GM12878 (cell line): Measurements from ENCODE around the gene SLC5A2. TPM values are rescaled to one million over a fixed set of nuclear protein-coding genes. Genes with fewer than 3 reads are reported as not detected.

Experiments used
- ATAC-seq: fragments of 200-7000 bp; cut with Tn5 transposase; 3 replicates; pipeline ENCODE4 v1.9.1; 2020; ENCODE audit warnings: mild to moderate bottlenecking, moderate library complexity
- BruUV-seq: library from RNA; stranded (reverse); fragments of 400-500 nt; replicated peaks from 2 replicates; lab custom pipeline; 2021; lab: Mats Ljungman, UMichigan
- CTCF ChIA-PET: fragments of 300-600 bp; sonication (Branson Sonifier 250); formaldehyde crosslinking; extraction: SDS; loops from one replicate; lab custom pipeline; 2021; ENCODE audit warnings: inconsistent platforms; lab: Yijun Ruan, JAX
- POLR2A ChIA-PET: fragments of 350-600 bp; formaldehyde crosslinking; extraction: SDS; loops from one replicate; lab custom pipeline; 2021; ENCODE audit warnings: inconsistent platforms; lab: Charles Lee
- RAD21 ChIA-PET: fragments of 300-600 bp; sonication (Branson Sonifier 250); formaldehyde crosslinking; loops from one replicate; lab custom pipeline; 2023; ENCODE audit warnings: antibody characterized with exemption; ENCODE audit not compliant: unreplicated experiment; lab: Charles Lee
- SMC1A ChIA-PET: fragments of 300-600 bp; sonication (Branson Sonifier 250); formaldehyde crosslinking; loops from one replicate; lab custom pipeline; 2023; ENCODE audit not compliant: unreplicated experiment, uncharacterized antibody; lab: Charles Lee
- DNase-seq: peaks from one replicate; pipeline ENCODE4 v3.0.0-alpha.2; 2011; ENCODE audit warnings: low read depth, low spot score
- FAIRE-seq: peaks from 3 replicates; lab custom pipeline; 2011; peaks lifted over from hg19 to GRCh38; lab: Jason Lieb, UNC
- H2AFZ ChIP-seq: 2 replicates; pipeline ENCODE4 v1.6.0; 2011; ENCODE audit warnings: low read depth, low read length, control low read depth; ENCODE audit not compliant: control insufficient read depth
- H3K27ac ChIP-seq: 2 replicates; pipeline ENCODE4 v1.5.1; 2011; ENCODE audit warnings: control low read depth; ENCODE audit not compliant: control insufficient read depth, insufficient read depth
- H3K27me3 ChIP-seq, 2 experiments: replicated peaks in 1 of 2; 2 replicates each; pipeline versions ENCODE4 v1.6.0 to v1.6.1; 2011; ENCODE audit warnings: low read length in 1 of 2; ENCODE audit not compliant: control insufficient read depth in 2 of 2, insufficient read depth in 2 of 2
- H3K36me3 ChIP-seq, 2 experiments: 2 replicates each; pipeline ENCODE4 v1.5.1; 2011; ENCODE audit warnings: low read length in 1 of 2; ENCODE audit not compliant: control insufficient read depth in 2 of 2, insufficient read depth in 2 of 2
- H3K4me1 ChIP-seq: 2 replicates; pipeline ENCODE4 v1.6.1; 2011; ENCODE audit warnings: mild to moderate bottlenecking, low read length, moderate library complexity, mixed read lengths; ENCODE audit not compliant: control insufficient read depth, insufficient read depth
- H3K4me2 ChIP-seq: 2 replicates; pipeline ENCODE4 v1.6.0; 2011; ENCODE audit warnings: control low read depth; ENCODE audit not compliant: control insufficient read depth, insufficient read depth
- H3K4me3 ChIP-seq: fragments of 200-600 bp; sonication (generic); 2 replicates; pipeline ENCODE4 v1.5.1; 2016
- H3K79me2 ChIP-seq: 2 replicates; pipeline ENCODE4 v1.6.0; 2011; ENCODE audit warnings: low read length; ENCODE audit not compliant: control insufficient read depth, insufficient read depth
- H3K9ac ChIP-seq: 2 replicates; pipeline ENCODE4 v1.8.0; 2011; ENCODE audit warnings: low read length, control low read depth, mixed read lengths; ENCODE audit not compliant: control insufficient read depth, insufficient read depth
- H3K9me3 ChIP-seq: replicated peaks from 3 replicates; pipeline ENCODE4 v1.5.1; 2011; ENCODE audit warnings: mild to moderate bottlenecking, low read length; ENCODE audit not compliant: control insufficient read depth, insufficient read depth
- H4K20me1 ChIP-seq: 2 replicates; pipeline ENCODE4 v1.6.0; 2011; ENCODE audit not compliant: control insufficient read depth, insufficient read depth
- ASH2L ChIP-seq: fragments of 300-600, 200-600 bp; sonication (generic); IDR thresholded peaks from 2 replicates; pipeline ENCODE4 v1.6.1; 2017; ENCODE audit warnings: low read depth, mild to moderate bottlenecking, borderline replicate concordance
- BHLHE40 ChIP-seq, 2 experiments: fragments of 450-650 bp in 1 of 2; IDR thresholded peaks; 2 replicates each; pipeline ENCODE4 v1.6.1; 2011 to 2017; ENCODE audit warnings: low read depth in 2 of 2, borderline replicate concordance in 1 of 2, improper control_type of control experiment in 1 of 2, low read length in 1 of 2, mild to moderate bottlenecking in 1 of 2
- CUX1 ChIP-seq: IDR thresholded peaks from 2 replicates; pipeline ENCODE4 v1.6.1; 2012; ENCODE audit warnings: improper control_type of control experiment, low read depth, low read length; ENCODE audit not compliant: insufficient replicate concordance
- ESRRA ChIP-seq: IDR thresholded peaks from 2 replicates; pipeline ENCODE4 v1.6.1; 2012; ENCODE audit warnings: mild to moderate bottlenecking, low read length, improper control_type of control experiment
- GATAD2B ChIP-seq: fragments of 450-650 bp; conservative IDR thresholded peaks from 2 replicates; pipeline ENCODE4 v1.6.1; 2017; ENCODE audit warnings: low read depth, mild to moderate bottlenecking, moderate library complexity
- HCFC1 ChIP-seq: fragments of 150-350 bp; IDR thresholded peaks from 2 replicates; pipeline ENCODE4 v1.6.1; 2014; ENCODE audit warnings: low read length
- HDAC6 ChIP-seq: fragments of 200-600 bp; sonication (generic); IDR thresholded peaks from one replicate; pipeline ENCODE4 v1.8.0; 2017; ENCODE audit warnings: antibody characterized with exemption; ENCODE audit not compliant: unreplicated experiment
- MAX ChIP-seq: IDR thresholded peaks from 2 replicates; pipeline ENCODE4 v1.6.1; 2012; ENCODE audit warnings: low read depth, low read length, improper control_type of control experiment
- NFXL1 ChIP-seq: fragments of 450-650 bp; IDR thresholded peaks from 2 replicates; pipeline ENCODE4 v1.6.1; 2017; ENCODE audit warnings: antibody characterized with exemption, mild to moderate bottlenecking, borderline replicate concordance
- REST ChIP-seq: IDR thresholded peaks from 2 replicates; pipeline ENCODE4 v1.6.1; 2012; ENCODE audit warnings: mild to moderate bottlenecking, low read depth, low read length
- ZNF217 ChIP-seq: fragments of 450-650 bp; IDR thresholded peaks from 2 replicates; pipeline ENCODE4 v1.6.1; 2017; ENCODE audit warnings: antibody characterized with exemption, mild to moderate bottlenecking
- WGBS: methylation state at CpG from one replicate; pipeline ENCODE4 v1.1.6; 2016; ENCODE audit warnings: low lambda C conversion rate; ENCODE audit not compliant: insufficient replicate concordance, insufficient coverage; ENCODE audit errors: missing lambda C conversion rate; 5-methylcytosine and 5-hydroxymethylcytosine counted together
- in situ Hi-C: fragments of 300-500 bp; cut with MboI; formaldehyde crosslinking; loops from 9 replicates; pipeline ENCODE4 v1.14.3; 2018; ENCODE audit warnings: mixed read lengths
- intact Hi-C: fragments of 100-400 bp; cut with micrococcal nuclease; formaldehyde crosslinking; loops from one replicate; pipeline ENCODE4 v1.14.2; 2022; ENCODE audit not compliant: unreplicated experiment
- polyA plus RNA-seq, 11 experiments: library from polyadenylated mRNA; depleted of rRNA in 4 of 11; unstranded in 6 of 11; stranded (reverse) in 5 of 11; fragments of >200 nt; fragmentation: Nextera tagmentation in 4 of 11; fragmentation: Illumina TruSeq in 1 of 11; extraction: Ambion mirVana in 4 of 11; extraction: Trizol in 1 of 11; gene quantifications; 1 replicate in 1 of 11; 2 replicates in 10 of 11; pipeline versions ENCODE4 v1.2.1 to v1.2.3, GENCODE V29; 2011 to 2016; ENCODE audit warnings: inconsistent platforms in 2 of 11, missing spikeins in 2 of 11, low read depth in 1 of 11
- total RNA-seq, 4 experiments: library from RNA; depleted of rRNA in 3 of 4; stranded (reverse); fragments of >200 nt in 3 of 4; fragmentation: Illumina TruSeq in 1 of 4; extraction: Trizol in 1 of 4; gene quantifications; 2 replicates each; pipeline versions ENCODE4 v1.2.1 to v1.2.3, GENCODE V29; 2013 to 2021

The SLC5A2 gene
- total and polyA plus RNA-seq, 10 of the 15 experiments (the other 5 are each of a cell fraction or from before 2014, with no cell fraction given): 3.6 to 4.8 (median 4.4) TPM; not detected in 6

GRCh38 chr16:31483081-31483480, at the start of gene SLC5A2 (continued):
- TF ChIP-seq MAX: no peak
- no peak for TF ChIP-seq ASH2L
- no peak for TF ChIP-seq CUX1

- Histone ChIP-seq H3K27me3 (no peaks in the 10 kb centered on the region), H2AFZ (no peak overlapping the region), H3K36me3 (no peaks in the 10 kb centered on the region), H3K4me2 (no peak overlapping the region), H3K9ac (no peak overlapping the region), H3K9me3 (no peaks in the 10 kb centered on the region), H3K79me2 (no peaks in the 10 kb centered on the region), H3K4me3 (no peak overlapping the region), H3K27ac (no peak overlapping the region), H3K4me1 (no peaks in the 10 kb centered on the region), H4K20me1 (no peaks in the 10 kb centered on the region)
- intact Hi-C loops (no loop called here), in situ Hi-C loops (loop anchor here (25.0 kb wide), 1 partner anchor 448 kb away; the partner anchor contains the start of gene HSD3B7)
- SMC1A ChIA-PET: interaction anchor here (1.1 kb wide), 1 partner anchor 40 kb away, joined by 3 read pairs; no protein-coding TSS in a partner anchor
- POLR2A ChIA-PET: interaction anchor here (0.5 kb wide), 1 partner anchor 178 kb away, joined by 9 read pairs; no protein-coding TSS in a partner anchor
- ATAC-seq (no peak), DNase-seq (no peak), FAIRE-seq (no peak)
- RAD21 ChIA-PET: no interaction called here
- CTCF ChIA-PET: no interaction called here
- no TSS peak for BruUV-seq
- WGBS: 84% methylated on average over 47 of the region's 47 CpGs
- no peak for TF ChIP-seq ZNF217
- no peak for TF ChIP-seq BHLHE40 (IDR thresholded peaks at IDR 0.05; ENCODE audit: borderline replicate concordance in 1 of 2, low read depth in 2 of 2, low read length in 1 of 2)
- TF ChIP-seq ESRRA: no peak
- TF ChIP-seq REST: no peak
- no peak for TF ChIP-seq HCFC1
- no peak for TF ChIP-seq NFXL1
- TF ChIP-seq HDAC6: no peak
- TF ChIP-seq GATAD2B: no peak
These were observed 47.3 kb upstream of the SLC5A2 start for GRCh38 chr16:31435341-31436220.
